Measurements from ENCODE around the gene RAP2B. TPM values are rescaled to one million over a fixed set of nuclear protein-coding genes. Genes with fewer than 3 reads are reported as not detected.

Gene RAP2B
- total and polyA plus RNA-seq, 2 of the 13 experiments (the other 11 are each of a cell fraction or from before 2014, with no cell fraction given), result 6.4 to 7.1 TPM

DNA sequence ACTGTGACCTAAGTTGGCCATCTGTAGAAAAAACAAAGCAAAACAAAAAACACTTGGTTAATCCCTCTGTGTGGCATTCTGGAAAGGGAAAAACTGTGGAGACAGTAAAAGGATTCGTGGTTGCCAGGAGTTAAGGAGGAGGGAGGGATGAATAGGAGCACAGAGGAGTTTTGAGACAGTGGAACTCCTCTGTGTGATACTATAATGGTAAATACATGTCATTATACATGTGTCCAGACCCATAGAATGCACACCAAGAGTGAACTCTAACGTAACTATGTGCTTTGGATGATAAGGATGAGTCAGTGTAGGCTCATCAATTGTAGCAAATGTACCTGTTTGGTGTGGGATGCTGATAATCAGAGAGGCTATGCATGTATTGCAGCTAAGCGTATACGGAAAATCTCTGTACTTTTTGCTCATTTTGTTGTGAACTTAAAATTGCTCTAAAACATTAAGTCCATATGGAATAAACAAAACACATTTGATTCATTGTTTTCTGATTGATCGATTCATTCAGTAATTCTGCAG is 33.4 kb downstream of the RAP2B start:
- H3K36me3 ChIP-seq (replicated peaks in 1 of 2; ENCODE audit: control insufficient read depth in 1 of 2, insufficient read depth in 2 of 2, low read length in 2 of 2), result no peaks in the 10 kb centered on the region
- 38% methylated on average over 5 of the region's 5 CpGs for WGBS (ENCODE audit: low lambda C conversion rate)
- H3K79me2 ChIP-seq (ENCODE audit: insufficient read depth, low read length), result no peaks in the 10 kb centered on the region
- in situ Hi-C loops (cut with HindIII; ENCODE audit: extremely low pct_ligation_motif_present, low pct_unique_long_range_greater_than_20kb) (no loop called here), intact Hi-C loops (cut with micrococcal nuclease; ENCODE audit: unreplicated experiment) (no loop called here)
- H3K4me3 ChIP-seq (replicated peaks in 1 of 3; ENCODE audit: insufficient read depth in 1 of 3, low read depth in 2 of 3, low read length in 3 of 3), result no peak overlapping the region
- no peak for FAIRE-seq
- H4K20me1 ChIP-seq (ENCODE audit: insufficient read depth, low read length), result no peaks in the 10 kb centered on the region
- H3K27ac ChIP-seq (ENCODE audit: extremely low read length, insufficient read depth, low read length), result no peak overlapping the region
- no peaks in the 10 kb centered on the region for H3K4me1 ChIP-seq (ENCODE audit: insufficient read depth, low read length)
- no peaks in the 10 kb centered on the region for H3K9me3 ChIP-seq (ENCODE audit: low read length)
- BruUV-seq (replicated peaks), result no TSS peak
- H2AFZ ChIP-seq (ENCODE audit: low read length), result no peak overlapping the region
- ATAC-seq, result no peak
- CTCF ChIA-PET (ENCODE audit: low intra/inter-chr PET ratio, low total read pairs), result no interaction called here
- no peak overlapping the region for H3K9ac ChIP-seq (ENCODE audit: insufficient read depth, low read depth, low read length)
- no peak overlapping the region for H3K4me2 ChIP-seq (ENCODE audit: low read depth, low read length)
- POLR2A ChIA-PET, result no interaction called here
- H3K27me3 ChIP-seq (ENCODE audit: control insufficient read depth in 1 of 2, insufficient read depth in 2 of 2, low read length in 2 of 2), result no peaks in the 10 kb centered on the region
- no peak for DNase-seq (ENCODE audit: low spot score)
- no peak for TF ChIP-seq ZNF546 (CRISPR knock-in tag; conservative IDR thresholded peaks at IDR 0.05)
- TF ChIP-seq NFIC (IDR thresholded peaks at IDR 0.05; ENCODE audit: low read length), result no peak
- TF ChIP-seq ZNF710 (CRISPR knock-in tag; IDR thresholded peaks at IDR 0.05; ENCODE audit: borderline replicate concordance), result no peak
- TF ChIP-seq MXD3 (CRISPR knock-in tag; IDR thresholded peaks at IDR 0.05), result no peak
- TF ChIP-seq KLF15 (CRISPR knock-in tag; IDR thresholded peaks at IDR 0.05; ENCODE audit: borderline replicate concordance), result no peak
- no peak for TF ChIP-seq ZNF644 (CRISPR knock-in tag; IDR thresholded peaks at IDR 0.05; ENCODE audit: low read depth)
- no peak for TF ChIP-seq FOXP1 (IDR thresholded peaks at IDR 0.05)
- TF ChIP-seq FOXP1 (CRISPR knock-in tag; IDR thresholded peaks at IDR 0.05), result no peak
- TF ChIP-seq, protein P1, sequence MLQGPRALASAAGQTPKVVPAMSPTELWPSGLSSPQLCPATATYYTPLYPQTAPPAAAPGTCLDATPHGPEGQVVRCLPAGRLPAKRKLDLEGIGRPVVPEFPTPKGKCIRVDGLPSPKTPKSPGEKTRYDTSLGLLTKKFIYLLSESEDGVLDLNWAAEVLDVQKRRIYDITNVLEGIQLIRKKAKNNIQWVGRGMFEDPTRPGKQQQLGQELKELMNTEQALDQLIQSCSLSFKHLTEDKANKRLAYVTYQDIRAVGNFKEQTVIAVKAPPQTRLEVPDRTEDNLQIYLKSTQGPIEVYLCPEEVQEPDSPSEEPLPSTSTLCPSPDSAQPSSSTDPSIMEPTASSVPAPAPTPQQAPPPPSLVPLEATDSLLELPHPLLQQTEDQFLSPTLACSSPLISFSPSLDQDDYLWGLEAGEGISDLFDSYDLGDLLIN (CRISPR knock-in tag; IDR thresholded peaks at IDR 0.05; ENCODE audit: borderline replicate concordance), result no peak
- TF ChIP-seq ZSCAN12 (CRISPR knock-in tag; IDR thresholded peaks at IDR 0.05), result no peak
- TF ChIP-seq MAZ (IDR thresholded peaks at IDR 0.05; ENCODE audit: borderline replicate concordance, low read depth, low read length), result no peak
- no peak for TF ChIP-seq MAZ (CRISPR knock-in tag; IDR thresholded peaks at IDR 0.05; ENCODE audit: low read depth)
- no peak for TF ChIP-seq PREB (CRISPR knock-in tag; IDR thresholded peaks at IDR 0.05)
- TF ChIP-seq ZNF230 (CRISPR knock-in tag; IDR thresholded peaks at IDR 0.05), result no peak
- TF ChIP-seq NCOR1 (IDR thresholded peaks at IDR 0.05; ENCODE audit: borderline replicate concordance, low read length), result no peak
- TF ChIP-seq SRSF4 (IDR thresholded peaks at IDR 0.05; ENCODE audit: low read depth, low read length, poor library complexity, severe bottlenecking), result no peak
- no peak for TF ChIP-seq MZF1 (CRISPR knock-in tag; IDR thresholded peaks at IDR 0.05; ENCODE audit: borderline replicate concordance)
- no peak for TF ChIP-seq GABPB1 (CRISPR knock-in tag; IDR thresholded peaks at IDR 0.05)
- no peak for TF ChIP-seq RBAK (CRISPR knock-in tag; IDR thresholded peaks at IDR 0.05)
